ENCODE results near the gene SLC46A3.

Gene SLC46A3

DNA sequence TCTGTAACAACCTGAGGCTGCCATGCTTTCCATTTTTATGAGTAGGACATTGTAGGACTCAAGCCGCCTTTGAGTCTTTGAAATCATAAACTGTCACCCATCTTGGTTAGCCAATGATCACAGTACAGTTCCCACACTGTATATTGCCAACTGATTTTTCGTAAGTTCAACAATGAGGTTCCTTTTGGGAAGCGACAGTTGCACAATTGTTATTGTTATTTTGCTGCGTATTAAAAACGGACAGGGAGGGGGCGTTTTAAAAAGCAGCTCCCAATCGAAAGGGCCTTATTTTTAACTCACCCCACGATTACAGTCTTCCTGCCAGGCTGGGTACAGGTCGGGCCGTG lies 601 bp downstream of the SLC46A3 start:
- TF ChIP-seq, protein P1, sequence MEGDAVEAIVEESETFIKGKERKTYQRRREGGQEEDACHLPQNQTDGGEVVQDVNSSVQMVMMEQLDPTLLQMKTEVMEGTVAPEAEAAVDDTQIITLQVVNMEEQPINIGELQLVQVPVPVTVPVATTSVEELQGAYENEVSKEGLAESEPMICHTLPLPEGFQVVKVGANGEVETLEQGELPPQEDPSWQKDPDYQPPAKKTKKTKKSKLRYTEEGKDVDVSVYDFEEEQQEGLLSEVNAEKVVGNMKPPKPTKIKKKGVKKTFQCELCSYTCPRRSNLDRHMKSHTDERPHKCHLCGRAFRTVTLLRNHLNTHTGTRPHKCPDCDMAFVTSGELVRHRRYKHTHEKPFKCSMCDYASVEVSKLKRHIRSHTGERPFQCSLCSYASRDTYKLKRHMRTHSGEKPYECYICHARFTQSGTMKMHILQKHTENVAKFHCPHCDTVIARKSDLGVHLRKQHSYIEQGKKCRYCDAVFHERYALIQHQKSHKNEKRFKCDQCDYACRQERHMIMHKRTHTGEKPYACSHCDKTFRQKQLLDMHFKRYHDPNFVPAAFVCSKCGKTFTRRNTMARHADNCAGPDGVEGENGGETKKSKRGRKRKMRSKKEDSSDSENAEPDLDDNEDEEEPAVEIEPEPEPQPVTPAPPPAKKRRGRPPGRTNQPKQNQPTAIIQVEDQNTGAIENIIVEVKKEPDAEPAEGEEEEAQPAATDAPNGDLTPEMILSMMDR (IDR thresholded peaks at IDR 0.05; ENCODE audit: borderline replicate concordance, insufficient read depth, low read depth, low read length): no peak

DNA sequence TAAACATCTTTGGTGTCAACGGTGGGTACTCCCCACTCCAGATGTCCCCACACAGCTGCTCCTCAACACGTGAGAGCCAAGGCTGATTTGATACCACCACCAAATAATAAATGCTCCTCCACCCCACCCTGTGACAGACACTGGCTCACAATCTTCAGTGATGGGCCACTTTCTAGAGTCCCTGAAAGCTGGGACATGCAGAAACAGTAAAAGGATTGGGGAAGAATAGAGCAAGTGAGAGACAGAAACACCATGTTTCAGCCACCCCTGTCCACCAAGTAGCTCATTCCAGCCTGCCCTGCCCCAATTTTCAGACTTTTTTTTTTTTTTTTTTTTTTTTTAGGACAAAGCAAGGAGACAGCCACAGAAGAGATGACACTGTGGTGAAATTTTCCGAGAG lies 1.6 kb downstream of the SLC46A3 start:
- no peak overlapping the region for H3K4me3 ChIP-seq (ENCODE audit: low read depth, low read length)
- TF ChIP-seq, protein P1 (IDR thresholded peaks at IDR 0.05; ENCODE audit: borderline replicate concordance, insufficient read depth, low read depth, low read length): no peak

More for the DNA sequence above, 601 bp downstream of the SLC46A3 start:
- peak overlapping the region; percentile 95 for H3K4me3 ChIP-seq (ENCODE audit: low read depth, low read length)

DNA sequence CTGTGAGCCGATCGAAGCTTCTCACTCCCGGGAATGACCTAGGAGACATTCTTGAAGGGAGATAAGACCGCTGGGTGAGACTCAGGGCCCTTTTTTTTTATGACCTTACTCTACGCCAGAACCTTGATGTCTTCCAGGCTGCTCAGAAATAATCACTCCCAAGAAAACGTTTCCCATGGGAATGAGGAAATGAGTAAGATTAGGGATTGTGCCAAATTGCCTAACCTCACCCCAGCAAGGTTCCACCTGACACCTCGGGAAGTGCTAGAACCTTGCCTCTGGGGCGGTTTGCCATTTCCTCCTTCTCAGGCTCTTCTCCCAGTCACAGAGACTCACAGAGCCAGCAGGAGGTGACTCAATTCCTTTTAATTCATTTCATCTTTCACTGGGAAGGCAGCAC lies 2.3 kb downstream of the SLC46A3 start:
- H3K4me3 ChIP-seq (ENCODE audit: low read depth, low read length): no peak overlapping the region
- TF ChIP-seq, protein P1 (IDR thresholded peaks at IDR 0.05; ENCODE audit: borderline replicate concordance, insufficient read depth, low read depth, low read length): no peak

DNA sequence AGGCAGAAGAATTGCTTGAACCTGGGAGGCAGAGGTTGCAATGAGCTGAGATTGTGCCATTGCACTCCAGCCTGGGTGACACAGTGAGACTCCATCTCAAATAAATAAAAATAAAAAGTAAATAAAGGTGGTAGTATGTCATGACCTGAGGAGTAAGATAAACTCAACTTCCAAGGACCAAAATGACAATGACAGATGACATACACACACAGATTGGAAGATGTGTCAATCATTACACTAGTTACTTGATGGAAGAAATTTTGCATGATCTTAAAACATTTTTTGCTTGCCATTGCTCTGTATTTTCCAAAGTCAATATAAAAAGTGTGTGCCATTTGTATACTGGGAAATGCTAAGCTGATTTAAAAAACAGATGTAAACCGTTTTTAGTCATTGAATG lies 4.1 kb downstream of the SLC46A3 start:
- H3K4me3 ChIP-seq (ENCODE audit: low read depth, low read length): no peak overlapping the region
- TF ChIP-seq, protein P1 (IDR thresholded peaks at IDR 0.05; ENCODE audit: borderline replicate concordance, insufficient read depth, low read depth, low read length): no peak

DNA sequence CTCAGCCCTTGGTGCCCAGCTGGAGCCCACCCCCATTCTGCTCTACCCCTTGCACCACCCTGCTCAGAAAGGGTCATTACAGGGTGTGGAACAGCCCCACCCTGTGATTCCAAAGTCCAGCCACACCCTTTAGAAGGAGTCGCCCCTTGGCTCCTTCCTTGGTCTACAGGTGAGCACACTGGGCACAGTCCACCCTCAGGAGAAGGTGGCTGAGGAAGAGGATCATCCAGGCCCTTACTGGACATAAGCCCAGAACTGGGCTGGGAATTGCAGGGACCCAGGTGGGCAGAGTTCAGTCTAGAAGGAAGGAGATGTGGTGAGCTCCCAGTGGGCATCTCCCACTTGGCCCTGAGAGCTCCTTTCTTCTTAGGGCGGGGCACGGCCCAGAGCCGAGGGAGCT lies 8.6 kb downstream of the SLC46A3 start:
- H3K4me3 ChIP-seq (ENCODE audit: low read depth, low read length): no peak overlapping the region
- TF ChIP-seq, protein P1 (IDR thresholded peaks at IDR 0.05; ENCODE audit: borderline replicate concordance, insufficient read depth, low read depth, low read length): no peak

DNA sequence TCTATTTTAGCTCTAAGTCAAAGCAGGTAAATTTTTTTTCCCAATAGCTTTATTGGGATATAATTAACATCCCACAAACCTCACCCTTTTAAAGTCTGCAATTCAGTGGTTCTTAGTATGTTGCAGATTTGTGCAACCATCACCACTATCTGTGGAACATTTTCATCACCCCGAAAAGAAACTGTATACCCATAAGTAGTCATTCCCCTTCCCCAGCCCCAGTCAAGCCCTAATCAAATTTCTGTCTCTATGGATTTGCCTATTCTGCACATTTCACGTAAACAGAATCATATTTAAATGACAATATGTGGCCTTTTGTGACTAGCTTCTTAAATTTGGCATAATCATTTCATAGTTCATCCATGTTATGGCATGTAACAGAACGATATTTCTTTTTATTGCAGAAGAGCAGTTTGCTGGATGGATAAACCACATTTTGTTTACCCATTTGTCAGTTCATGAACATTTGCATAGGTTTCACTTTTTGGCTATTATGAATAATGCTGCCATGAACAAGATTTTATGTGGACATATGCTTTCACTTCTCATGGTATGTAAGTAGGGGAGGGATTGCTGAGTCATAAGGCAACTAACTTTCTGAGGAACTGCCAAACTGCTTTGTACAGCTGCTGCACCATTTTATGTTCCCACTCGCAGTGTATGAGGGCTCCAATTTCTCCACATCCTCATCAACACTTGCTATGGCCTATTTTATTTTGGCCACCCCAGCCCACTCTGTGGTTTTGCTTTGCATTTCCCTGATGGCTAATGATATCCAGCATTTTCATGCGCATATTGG lies 10.9 kb downstream of the SLC46A3 start:
- TF ChIP-seq, protein P1 (IDR thresholded peaks at IDR 0.05; ENCODE audit: borderline replicate concordance, insufficient read depth, low read depth, low read length): no peak
- no peak overlapping the region for H3K4me3 ChIP-seq (ENCODE audit: low read depth, low read length)

DNA sequence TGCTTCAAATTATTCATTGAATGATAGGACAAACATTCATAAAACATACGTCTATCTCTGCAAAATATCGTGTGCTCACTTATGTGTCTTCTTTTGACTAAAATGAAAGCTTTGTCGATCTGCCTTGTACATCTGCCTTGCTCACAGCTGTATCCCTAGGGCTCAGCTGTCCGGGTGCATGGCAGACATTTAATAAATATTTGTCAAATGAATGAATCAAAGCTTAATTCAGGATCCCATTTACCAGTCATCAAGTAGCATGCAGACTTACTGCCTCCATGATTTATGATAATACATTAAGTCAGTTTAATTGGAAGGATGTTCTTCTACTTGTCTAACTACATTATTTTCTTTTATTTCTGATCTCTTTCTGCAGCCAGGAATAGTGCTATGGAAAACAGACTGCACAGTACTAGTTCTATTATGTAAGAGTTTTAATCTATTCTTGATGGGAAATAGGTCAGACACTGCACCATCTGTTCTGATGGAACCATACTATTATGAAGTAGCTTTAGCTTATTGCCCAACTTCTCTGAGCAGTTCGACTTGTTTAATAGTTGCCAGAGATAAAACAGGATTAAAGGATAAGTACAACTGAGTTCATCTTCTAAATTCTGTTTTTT lies 13.2 kb downstream of the SLC46A3 start:
- TF ChIP-seq, protein P1 (IDR thresholded peaks at IDR 0.05; ENCODE audit: borderline replicate concordance, insufficient read depth, low read depth, low read length): no peak
- no peak overlapping the region for H3K4me3 ChIP-seq (ENCODE audit: low read depth, low read length)
